GM19193 (cell line): ENCODE results near the gene MARK2.
A peak's percentile ranks its signal among the peaks of the same experiment; 100 is the strongest.

ENCODE experiments used
- POLR2A ChIP-seq: IDR thresholded peaks from 4 replicates; pipeline ENCODE4 v1.6.1; 2011; ENCODE audit not compliant: insufficient read depth, insufficient read length; ENCODE audit errors: extremely low read depth

Gene MARK2

DNA sequence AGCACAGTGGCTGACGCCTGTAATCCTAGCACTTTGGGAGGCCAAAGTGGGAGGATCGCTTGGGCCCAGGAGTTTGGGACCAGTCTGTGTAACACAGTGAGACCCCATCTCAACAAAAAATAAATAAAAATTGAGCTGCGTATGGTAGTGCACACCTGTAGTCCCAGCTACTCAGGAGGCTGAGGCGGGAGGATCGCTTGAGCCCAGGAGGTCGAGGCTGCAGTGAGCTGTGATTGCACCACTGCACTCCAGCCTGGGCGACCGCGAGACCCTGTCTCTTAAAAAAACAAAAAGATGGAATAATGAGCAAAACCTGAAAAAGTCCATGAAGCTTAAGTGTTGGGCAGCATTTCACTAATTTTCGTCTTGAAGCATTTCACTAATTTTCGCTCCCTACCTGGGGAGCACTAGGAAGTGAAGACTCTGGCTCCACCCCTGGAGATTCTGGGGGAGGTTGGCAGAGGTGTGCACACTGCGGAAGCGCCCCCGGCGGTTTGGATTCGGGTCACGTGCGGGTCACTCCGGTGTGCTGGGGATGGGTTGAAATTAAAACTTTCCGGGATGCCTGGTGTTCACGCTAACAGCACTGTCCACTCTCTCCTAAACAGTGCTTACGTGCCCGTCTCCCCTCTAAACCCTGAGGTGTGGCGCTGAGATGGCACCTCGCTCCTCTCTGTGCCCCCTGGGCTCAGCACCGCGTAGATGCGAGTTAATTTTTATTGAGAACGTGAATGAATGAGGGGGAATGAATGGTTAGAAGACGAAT, 99.0 kb downstream of the MARK2 start:
- TF ChIP-seq POLR2A, result no peak

DNA sequence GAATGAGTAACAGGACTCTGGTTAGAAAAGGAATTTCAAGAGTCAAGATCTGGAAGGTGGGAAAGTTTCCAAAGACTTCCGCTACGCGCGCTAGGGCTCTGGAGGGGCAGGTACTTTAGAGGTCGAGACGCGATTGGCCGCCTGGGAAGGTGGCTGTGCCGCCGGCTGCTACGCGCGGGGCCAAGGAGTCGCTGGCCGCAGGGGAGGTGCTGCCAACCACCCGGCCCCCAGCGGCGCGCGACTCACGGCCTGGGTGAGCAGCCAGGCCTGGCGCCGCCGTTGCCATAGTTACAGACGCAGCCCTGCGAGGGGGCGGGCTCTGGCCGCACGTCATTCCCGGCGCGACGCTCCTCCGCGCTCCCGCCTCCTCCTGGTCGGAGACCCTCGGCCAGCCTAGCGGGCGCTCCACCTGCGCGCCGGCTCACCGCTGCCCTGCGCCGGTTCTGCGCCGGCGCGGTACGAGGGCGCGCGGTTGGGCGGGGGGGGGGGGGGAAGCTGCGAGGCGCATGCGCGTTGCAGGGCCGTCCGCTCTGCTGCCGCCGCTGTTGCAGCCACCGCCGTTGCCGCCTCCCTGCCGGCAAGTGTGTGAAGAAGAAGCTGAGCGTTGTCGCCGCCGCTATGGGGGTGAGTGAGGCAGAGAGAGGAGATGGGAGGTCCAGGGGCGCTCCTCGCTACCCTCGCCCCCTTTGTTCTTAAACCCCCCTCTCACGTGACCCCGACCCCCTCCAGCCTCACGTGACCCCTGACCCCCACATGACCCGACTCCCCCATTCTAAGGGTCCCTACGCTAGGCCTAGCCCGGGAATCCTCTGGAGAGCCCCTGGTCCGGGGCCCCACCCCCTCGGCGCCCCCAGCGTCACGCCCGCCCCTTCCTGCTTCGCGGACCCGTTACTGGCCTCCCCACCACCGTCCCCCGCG, 99.8 kb downstream of the MARK2 start, which contains the start of gene NAA40:
NAA40 (plus strand) TSS at position 524 of the 918 bp plus-strand sequence; CDS start at position 619, 95 bp downstream.
- peak; percentile 69 for TF ChIP-seq POLR2A

DNA sequence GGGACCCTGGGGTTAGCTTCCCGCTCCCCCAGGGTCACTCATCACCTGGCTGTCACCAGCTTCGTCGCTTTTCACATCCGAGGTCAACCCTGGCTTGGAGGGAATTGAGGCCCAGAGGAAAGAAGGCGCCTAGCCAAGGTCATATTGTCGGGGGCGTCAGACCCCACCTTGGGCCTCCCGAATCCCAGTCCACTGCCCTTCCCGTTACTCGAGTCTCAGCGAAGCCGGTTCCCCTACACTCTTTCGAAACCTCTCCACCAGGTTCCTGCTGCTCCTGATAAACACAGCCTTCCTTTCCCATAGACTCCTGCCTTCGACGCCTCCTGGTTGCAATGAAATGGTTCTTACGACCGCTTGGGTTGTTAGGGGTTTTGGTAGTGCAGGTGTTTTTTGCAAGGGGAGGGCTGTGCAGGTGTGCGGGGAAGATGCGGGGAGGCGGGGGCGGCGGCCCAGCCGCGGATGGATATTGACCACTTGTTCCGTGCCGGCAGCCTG, 100.5 kb downstream of the MARK2 start:
- no peak for TF ChIP-seq POLR2A

DNA sequence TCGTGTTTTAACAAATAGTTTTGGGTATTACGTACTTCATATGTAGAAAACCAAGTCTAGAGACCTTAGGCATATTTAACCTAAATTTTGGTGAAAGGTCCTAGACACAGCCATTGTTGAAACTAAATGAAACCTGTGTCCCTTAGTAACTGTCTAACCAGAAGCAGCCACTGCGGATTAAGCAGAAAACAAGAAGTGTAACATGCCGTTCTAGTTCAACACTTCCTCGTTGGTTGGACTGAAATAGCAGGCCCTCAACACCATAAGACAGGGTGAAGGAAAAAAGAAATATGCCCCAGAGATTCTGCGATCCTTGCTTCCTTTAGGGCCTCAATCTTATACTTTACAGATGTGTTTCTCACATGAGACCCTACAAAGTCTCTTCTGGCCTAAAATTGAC, 101.9 kb downstream of the MARK2 start:
- no peak for TF ChIP-seq POLR2A

DNA sequence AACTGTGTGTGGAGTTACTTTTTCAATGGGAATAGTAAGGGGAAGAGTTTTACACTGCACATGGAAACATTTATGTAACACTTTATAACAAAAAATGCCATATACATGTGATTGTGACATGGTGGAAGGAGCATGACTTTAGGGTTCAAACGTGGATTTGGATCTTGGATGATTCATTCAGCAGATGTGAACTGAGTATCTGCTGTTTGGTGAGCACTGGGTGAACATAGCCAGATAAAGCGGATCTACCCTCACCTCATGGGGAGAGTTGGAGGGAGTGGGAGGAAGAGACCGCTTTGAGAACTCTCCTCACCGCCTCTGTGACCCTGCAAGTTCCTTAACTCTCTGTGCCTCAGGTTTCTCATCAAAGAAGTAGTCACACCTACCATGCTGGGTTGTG, 103.0 kb downstream of the MARK2 start:
- no peak for TF ChIP-seq POLR2A

DNA sequence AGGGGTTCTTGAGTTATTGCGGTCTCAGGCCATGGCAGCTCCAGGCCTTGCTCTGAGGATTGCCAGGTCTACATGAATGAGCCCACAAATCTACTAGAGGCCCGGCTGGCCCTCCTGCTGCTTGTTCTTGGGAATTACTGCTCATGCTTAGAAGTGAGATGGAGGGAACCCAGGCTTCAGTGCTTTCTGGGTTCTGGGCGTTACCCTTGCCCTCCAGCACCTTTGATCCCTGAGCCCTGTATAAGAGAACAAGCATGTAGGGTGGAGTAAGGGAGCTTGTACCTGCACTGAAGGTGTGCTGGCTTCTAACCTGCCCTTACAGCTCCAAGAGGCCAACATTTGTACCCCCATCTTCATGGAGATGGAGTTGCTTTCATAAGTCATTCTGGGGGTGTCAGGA, 103.9 kb downstream of the MARK2 start:
- TF ChIP-seq POLR2A, result no peak

DNA sequence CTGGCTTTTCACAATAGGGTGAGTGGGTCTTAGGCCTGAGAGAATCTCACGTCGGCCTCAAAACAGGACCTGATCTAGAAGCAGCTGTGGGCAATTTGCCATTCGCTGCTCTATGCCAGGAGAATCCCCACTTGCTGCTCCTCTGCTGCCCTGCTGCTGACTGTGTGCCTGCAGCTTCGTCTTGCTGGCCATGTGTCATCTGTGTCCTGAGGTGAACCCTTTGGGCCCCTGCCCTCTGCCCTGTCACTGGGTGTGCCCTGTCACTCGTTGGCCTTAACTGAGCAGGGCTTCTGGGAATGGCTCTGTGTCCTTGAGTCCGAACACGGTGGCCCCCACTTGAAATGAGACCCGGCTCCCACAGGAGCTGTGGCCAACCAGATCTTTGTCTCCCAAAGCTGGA, 106.1 kb downstream of the MARK2 start:
- TF ChIP-seq POLR2A, result no peak

DNA sequence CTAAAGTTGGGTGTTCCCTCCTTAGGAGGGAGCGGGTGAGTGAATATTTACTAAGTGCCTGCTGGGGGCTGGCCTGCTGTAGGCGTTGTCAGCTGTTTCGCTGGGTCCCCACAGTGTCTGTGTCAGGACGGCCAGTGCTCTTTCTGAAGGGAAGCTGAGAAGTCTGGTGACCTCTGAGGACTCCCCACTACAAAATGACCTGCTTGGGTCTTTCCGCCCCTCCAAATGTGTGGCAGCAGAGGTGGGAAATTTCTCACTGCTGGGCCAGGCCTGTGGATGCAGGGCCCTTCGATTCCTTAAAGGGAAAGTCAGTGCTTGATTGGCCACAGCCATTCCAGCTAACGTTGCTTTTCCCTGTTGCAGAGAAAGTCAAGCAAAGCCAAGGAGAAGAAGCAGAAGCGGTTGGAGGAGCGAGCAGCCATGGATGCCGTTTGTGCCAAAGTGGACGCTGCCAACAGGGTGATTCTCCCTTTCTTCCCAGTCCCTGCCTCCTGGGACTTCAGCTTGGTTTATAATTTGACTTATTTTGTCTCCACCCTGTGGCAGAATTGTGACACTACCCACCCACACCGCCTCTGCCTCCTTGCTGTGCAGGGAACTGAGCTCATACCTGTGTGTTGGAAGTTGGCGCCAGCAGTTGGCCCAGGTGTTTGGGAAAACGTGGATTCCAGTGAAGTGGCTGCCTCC, 106.7 kb downstream of the MARK2 start:
- TF ChIP-seq POLR2A, result no peak

DNA sequence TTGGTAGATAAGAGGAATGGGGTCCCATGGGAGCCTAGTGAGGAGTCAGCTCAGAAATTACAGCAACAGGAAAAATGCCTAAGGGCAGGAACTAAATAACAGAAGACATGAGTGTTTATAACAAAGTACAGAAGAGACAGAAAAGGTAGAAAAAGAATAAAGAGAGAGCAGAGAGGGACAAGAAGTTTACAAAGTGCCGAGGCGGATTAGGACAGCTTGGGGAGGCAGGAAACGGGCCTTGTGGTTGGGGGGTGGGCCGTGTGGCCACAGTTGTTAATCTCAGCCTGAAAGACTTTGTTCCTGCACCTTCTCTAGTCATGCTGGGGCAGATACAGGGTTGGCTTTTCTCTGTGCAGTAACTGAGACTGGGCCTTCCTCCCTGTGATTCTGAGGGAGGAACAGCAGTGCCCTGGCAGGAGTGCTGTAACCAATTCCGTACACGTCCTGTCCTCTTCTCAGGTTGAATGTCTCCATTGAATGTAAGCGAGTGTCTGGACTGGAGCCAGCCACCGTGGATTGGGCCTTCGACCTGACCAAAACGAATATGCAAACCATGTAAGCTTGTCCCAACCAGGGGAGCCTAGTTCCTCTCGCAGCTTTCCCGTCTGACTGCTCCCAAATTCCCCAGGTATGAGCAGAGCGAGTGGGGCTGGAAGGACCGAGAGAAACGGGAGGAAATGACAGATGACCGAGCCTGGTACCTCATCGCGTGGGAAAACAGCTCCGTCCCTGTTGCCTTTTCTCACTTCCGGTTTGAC, 113.0 kb downstream of the MARK2 start:
- TF ChIP-seq POLR2A, result no peak

DNA sequence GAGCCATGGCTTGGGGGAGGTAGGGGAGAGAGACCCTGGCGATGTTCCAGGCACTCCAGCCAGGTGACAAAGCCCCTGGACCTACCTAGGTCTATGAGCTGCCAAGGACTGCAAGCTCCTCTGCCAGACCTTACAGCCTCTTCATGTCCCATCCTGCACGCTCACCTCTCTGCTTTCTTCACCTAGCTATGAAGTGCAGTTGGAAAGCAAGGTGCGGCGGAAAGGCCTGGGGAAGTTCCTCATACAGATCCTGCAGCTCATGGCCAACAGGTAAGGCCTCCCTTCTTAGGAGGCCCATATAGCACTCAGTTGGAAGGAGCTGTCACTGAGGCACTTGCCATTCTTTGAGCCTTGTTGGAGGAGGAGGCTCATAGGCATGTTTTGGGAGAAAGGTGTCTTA, 113.7 kb downstream of the MARK2 start:
- TF ChIP-seq POLR2A, result no peak

DNA sequence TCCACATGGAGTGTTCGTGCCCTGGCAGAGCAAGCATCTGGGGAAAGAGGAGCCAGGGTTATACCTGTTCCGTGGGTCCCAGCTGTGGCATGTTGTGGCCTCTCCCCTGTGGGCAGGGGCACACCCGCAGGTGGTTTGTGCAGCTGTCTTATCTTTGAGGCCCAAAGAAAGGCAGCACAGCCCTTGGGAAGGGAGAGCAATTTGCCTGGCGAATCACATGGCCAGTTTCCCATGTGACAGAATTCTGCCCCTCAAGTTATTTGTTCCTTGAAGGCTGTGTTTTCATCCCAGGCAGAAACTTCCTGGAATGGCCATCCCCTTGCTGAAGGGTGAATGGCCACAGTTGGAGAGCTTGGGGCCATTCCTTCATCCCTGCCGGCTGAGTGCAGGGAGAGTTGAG, 119.1 kb downstream of the MARK2 start:
- TF ChIP-seq POLR2A, result no peak
